ENCODE results near the gene CCL19.

The CCL19 gene

DNA sequence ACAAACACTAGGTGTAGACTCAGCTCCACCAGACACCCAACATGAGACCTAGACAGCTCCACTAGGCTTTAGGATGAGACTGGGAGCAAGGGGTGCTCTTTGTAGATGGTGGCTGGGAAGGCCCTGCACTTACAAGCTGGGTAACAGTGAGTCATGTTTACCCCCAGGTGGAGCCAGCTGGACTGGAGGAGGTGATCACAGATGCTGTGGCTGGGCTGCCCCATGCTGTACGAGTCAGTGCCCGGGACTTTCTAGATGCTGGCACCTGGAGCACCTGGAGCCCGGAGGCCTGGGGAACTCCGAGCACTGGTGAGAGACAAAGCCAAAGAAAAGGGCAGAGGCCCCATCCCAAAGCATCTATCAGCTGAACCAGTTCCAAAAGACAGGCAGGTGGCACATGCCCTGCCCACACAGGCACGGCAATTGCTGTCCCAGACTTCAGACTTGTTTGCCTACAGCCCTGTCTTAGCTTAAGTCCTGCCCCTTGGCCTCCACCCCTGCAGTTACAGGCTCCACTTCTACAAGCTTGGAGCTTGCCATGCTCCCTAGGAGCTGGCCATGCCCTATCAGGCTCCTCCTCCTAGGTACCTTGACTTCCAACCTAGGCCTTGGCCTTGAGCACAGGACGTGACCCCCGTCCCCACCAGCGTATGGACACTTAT, 31.4 kb downstream of the CCL19 start:
- no peak for DNase-seq

DNA sequence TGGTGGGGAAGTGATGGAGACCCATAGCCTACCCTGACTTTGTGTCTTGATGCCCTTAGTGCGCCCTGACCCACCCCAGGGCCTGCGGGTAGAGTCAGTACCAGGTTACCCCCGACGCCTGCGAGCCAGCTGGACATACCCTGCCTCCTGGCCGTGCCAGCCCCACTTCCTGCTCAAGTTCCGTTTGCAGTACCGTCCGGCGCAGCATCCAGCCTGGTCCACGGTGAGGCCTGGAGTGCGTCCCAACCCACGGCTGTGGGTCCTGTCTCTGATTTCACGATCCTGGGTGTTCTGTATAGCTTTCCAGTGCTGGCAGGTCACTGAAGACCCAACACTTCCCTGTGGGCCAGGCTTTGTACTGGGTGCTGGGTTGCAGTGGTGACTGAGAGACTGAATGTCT, 32.6 kb downstream of the CCL19 start:
- DNase-seq, result no peak

DNA sequence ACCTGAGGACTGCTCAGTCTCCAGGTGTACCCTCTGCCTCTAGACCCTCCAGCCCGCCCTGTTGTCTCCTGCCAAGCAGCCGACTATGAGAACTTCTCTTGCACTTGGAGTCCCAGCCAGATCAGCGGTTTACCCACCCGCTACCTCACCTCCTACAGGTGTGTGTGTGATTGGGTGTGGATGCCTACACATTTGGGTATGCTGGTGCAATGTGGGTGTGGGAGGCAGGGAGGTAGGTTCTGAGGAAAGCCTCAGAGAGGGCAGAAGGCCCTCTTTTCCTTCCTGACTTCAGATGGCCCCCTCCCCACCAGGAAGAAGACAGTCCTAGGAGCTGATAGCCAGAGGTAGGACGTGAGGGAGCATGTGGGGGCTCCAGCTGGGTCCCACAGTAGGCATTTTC, 34.1 kb downstream of the CCL19 start:
- no peak for DNase-seq

DNA sequence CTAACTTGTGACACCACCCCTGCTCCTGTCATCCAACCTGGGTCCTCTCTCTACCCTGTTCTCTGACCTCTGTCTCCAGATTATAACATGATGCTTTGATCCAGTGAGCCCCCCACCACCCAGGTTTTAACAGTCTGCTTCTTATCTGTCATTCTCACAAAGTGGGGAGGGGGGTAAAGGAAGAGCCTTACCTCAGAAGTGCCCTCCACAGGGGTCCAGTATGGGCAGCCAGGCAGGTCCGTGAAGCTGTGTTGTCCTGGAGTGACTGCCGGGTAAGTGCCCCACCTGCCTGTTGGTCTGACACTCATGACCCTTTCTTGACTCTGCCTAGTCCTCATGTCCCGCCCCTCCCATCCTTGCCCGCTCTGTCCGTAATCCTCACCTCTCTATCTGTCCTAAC, 35.7 kb downstream of the CCL19 start:
- no peak for DNase-seq

DNA sequence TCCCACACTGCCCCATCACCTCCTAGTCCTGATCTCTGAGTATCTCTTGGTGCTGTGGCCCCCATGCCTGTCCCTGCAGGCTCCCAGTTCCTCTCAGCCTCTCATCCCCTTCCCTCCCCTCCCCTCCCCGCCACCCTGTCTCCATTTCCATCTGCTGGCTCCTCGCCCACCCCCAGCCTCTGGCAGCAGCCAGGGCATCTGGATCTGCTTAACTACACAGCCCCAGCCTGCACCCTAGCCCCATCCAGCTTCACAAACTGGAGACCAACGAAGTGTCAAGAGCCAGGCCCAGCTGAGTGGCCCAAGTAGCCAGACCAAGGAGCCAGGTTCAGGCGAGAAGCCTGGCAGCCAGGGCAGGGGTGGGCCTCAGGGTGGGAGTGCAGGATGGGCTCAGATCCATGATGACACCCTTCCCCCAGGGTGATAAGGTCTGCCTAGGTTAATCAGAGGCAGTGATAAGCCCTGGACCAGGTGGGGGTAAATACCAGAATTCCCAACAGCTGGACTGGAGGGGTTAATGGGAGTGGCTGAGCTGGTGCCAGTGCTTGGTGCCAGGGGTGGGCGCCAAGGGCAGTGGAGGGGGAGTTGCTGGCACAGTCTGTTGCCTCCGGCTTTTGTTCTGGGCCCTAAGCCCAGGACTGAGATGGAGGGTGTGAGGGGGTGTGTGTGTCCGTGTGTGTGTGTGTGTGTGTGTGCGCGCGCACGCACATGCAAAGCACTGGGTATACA, 36.6 kb downstream of the CCL19 start:
- DNase-seq, result no peak

DNA sequence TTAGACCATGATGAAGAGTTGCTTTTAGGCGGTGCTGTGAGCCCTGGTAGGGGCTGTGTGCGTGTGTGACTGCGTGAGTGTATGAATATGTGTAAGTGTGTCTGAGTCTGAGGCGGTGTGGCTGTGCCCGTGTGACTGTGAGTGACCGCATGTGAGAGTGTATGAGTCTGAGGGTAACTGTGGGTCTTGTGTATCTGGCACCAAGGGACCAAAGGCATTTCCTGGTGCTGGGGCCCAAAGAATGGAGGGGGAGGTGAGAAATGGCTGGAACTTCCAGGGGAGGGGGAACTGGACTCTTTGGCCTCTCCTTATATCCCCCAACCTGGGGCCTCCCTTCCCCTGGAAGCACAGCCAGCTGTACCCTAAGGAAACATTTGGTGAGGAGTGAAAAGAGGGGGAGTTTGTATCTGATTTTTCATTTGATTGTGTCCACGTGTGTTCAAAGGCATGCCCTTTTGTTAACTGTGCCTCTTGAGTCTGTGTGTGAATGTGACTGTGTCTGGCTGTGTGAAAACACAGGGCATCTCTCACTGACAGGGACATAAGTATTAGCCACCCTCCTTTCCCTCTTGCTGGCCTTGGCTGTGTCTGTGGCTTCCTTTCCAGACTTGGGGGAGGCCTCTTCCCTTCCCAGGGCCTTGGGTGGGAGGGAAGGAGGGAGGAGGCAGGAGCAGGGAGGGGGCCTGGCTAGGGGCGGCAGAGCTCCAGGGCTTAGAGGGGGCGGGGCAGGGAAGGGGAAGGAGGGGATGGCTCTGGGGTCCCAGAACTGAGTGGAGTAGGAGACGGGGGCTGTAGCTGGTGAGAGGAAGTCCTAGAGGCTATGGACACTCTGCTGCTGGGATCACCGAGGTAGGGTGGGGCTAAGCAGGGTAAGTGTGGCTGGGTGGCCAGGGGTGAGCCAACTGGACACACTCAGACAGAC, 37.7 kb downstream of the CCL19 start:
- no peak for DNase-seq

DNA sequence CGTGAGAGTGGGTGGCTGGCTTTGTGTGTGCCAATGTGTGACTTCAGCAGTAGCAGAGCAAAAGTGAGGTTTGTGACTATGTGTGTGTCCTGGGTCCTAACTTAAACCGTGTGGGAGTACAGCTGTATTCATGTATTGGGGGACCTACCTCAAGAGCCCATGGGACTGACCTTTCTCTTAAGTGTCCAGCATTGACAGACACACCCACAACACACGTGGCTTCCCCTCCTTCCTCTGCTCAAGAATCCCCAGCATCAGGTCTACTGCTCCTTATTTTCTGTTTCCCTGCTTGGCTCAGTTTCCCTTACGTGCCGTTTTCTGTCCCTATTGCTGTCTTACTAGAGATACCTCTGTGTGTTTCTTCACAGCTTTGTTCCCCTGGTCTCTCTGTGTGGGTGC, 38.5 kb downstream of the CCL19 start:
- DNase-seq, result no peak

DNA sequence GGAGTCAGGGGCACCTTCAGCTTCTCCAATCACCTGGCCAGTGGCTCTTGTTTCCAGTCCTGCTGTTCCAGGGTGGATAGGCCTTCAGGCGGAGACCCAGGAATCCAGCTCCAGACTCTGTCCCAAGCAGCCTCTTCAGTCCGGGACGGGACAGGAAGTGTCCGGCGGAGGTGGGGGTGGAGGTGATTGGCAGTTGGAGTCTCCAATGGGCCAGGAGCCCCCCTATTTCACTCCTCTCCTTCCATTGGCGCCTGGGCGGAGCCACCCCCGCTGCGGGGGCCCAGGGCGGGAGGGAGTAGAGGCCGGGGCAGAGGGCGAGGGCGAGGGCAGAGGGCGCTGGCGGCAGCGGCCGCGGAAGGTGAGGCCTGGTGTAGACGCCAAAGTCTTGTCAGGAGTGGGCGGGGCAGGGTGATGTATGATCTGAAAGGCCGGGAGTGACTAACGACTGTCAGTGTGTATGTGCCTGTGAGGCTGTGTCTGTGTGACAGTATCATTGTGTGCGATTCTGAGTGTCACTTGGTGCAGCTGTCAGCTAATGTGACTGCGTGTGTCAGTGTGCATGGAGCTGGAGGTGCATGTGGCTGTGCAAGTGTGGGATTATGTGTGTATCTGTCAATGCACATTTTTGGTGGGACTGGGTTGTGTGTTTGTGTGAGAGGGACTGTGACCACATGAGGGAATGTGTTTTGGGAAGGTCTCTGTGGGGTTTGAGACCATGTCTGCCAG, 39.0 kb downstream of the CCL19 start, which contains the start of gene IL11RA:
TSS of gene IL11RA (plus strand) at position 310 of the 726 bp plus-strand sequence. CDS start 3,033 bp downstream, outside the sequence.
- peak; percentile 54 for DNase-seq

DNA sequence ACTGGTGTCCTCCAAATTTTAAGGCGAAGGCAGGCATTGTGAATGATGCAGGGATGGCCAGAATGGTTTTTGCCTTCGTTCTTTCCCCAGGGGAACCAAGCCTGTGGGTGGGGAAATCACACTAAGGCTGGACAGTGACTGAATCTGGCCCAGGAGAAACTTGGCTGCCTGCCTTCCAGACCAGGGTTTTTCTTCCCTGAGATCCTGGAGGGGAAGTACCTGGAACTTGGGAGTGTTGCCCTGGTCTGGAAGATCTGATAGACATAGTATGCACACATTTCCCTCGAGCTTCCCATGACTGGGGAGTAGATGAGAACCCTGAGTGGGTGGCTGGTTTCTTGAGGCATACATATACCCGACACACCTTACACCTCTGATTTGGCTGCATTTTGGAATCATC, 39.8 kb downstream of the CCL19 start:
- no peak for DNase-seq

DNA sequence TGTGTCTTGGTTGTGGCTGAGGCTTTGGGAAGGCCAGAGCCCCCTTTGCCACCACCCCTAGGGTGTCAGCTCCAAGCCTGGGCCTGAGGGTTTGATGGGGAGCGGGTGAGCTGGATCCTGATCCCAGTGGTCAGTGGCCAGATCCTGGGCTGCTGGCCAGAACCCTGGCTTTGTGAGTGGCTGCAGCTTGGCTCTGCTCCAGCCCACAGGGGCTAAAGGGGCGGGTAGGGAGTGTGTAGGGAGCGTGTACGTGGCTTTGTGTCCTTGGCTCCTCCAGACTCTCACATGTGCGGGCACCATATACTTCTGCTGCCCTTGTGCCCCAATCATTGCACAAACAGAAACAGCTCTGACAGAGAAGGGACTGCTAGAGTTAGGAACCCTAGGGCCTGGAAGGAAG, 40.3 kb downstream of the CCL19 start:
- DNase-seq, result no peak

DNA sequence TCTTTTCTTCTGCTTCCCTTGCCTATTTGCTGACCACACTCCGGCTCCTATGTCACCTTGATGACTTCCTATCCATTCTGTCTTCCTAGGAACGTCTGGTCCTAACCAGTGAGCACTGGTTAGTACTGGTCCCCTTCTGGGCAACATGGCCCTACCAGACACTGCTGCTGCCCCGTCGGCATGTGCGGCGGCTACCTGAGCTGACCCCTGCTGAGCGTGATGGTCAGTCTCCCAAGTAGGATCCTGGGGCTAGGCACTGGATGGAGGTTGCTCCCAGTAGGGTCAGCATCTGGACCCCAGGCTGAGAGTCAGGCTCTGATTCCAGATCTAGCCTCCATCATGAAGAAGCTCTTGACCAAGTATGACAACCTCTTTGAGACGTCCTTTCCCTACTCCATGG, 42.4 kb downstream of the CCL19 start:
- no peak for DNase-seq

DNA sequence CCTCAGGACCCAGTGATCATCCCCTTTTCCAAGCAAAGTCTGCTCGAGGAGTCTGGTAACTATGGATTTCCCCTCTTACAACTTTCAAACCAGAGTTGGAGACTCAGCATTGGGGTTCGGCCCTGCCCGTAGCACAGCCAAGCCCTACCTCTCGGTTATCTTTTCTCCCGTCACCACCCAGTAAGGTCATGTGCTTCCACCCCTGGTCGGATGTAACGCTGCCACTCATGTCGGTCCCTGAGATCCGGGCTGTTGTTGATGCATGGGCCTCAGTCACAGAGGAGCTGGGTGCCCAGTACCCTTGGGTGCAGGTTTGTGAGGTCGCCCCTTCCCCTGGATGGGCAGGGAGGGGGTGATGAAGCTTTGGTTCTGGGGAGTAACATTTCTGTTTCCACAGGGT, 43.4 kb downstream of the CCL19 start:
- no peak for DNase-seq

DNA sequence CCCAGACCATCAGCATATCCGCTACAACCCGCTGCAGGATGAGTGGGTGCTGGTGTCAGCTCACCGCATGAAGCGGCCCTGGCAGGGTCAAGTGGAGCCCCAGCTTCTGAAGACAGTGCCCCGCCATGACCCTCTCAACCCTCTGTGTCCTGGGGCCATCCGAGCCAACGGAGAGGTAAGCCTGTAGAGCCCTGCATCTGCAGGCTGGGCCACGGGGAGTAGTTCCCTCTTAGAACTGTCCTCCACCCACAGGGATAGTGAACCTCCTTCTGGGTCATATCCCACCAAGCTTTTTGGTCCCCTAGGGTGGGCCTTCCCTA, 44.0 kb downstream of the CCL19 start:
- DNase-seq, result no peak

DNA sequence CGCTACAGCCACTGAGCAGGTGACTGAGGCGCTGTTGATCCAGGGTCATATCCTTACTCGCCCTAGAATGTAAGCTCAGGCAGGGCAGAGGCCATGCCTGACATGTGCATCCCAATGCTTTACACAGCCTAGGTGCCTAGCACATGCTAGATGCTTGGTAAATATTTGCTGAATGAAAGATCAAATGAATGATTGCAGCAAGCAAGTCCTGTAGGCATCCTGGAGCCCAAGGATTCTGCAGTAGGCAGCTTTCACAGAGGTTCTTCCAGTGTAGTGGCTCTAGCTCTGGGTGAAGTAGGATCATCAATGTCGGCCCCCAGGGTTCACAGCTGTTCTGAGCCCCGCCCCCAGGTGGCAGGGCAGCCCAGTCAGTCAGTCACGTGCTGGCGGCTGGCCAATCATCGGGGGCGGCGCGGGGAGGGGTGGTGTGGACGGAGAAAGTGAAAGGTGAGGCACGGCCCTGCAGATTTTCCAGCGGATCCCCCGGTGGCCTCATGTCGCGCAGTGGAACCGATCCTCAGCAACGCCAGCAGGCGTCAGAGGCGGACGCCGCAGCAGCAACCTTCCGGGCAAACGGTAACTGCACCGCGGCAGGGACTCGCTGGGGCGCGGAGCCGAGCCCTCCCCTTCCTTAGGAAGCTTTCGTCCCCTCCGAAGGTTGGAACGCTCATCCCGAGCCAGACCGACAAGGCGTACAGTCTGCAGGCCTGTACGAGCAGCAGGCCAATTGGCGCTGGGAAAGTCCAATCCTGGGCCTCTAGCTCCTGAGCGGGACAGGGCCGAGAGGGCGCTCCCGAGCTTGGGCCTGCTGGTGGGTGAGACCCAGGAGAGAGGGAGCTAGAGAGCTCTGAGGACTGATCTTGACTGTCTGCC, 44.6 kb downstream of the CCL19 start, which contains the start of gene GALT:
TSS of gene GALT (plus strand) at position 465 of the 873 bp plus-strand sequence. CDS start at position 495, 30 bp downstream.
- peak; percentile 77 for DNase-seq

DNA sequence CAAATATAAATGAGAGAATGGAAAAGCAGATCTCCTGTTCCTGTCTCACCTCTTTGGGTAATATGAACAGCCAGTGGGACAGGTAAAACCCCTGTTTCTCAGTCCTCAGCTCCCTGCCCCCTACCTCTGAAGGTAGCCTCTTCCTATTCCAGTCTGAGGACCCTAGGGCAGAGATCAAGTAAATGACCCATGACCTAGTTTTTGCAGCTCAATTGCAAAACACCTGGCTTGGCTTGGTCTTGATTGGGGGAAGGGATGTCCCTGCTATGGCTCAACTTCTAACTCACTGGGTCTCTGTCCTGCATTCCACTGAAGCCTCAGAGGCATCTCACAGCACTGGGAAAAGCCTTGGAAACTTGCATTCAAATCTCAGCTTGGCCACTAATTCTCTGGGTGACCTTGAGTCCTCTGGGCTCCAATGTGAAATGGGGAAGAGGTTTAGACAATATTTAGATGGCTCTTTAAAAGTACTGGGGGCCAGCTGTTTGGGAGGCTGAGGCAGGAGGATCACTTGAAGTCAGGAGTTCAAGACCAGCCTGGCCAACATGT, 46.2 kb downstream of the CCL19 start:
- DNase-seq, result no peak

DNA sequence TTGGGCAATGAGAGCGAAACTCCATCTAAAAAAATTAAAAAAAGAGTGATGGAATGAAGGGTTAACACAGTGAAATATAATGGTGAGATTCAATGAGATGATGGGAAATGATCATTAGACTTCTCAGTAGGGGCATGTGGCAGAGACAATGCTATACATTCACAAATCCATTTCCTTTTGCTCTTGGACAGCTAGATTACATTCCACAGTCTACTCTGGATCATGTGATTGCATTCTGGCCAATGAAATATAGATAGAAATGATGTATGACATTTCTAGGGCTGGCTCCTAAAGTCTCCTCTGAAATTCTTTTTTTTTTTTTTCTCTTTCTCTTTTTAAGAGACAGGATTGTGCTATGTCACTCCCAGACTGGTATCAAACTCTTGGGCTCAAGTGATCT, 48.4 kb downstream of the CCL19 start:
- no peak for DNase-seq

Measured in T1000 (cell line).